GM18519 (cell line): ENCODE data around the gene TBCD.

Experiments
- ATAC-seq: cut with Tn5 transposase; IDR thresholded peaks from one replicate; pipeline ENCODE4 v1.9.1; 2021; ENCODE audit warnings: mild to moderate bottlenecking, moderate library complexity; ENCODE audit not compliant: unreplicated experiment, low FRiP score

Gene TBCD

GRCh38 chr17:82751571-82752370, at the start of gene TBCD:
TBCD (plus strand) TSS chr17:82752065; CDS start chr17:82752194, 129 bp downstream.
- ATAC-seq: peak; percentile 52

DNA sequence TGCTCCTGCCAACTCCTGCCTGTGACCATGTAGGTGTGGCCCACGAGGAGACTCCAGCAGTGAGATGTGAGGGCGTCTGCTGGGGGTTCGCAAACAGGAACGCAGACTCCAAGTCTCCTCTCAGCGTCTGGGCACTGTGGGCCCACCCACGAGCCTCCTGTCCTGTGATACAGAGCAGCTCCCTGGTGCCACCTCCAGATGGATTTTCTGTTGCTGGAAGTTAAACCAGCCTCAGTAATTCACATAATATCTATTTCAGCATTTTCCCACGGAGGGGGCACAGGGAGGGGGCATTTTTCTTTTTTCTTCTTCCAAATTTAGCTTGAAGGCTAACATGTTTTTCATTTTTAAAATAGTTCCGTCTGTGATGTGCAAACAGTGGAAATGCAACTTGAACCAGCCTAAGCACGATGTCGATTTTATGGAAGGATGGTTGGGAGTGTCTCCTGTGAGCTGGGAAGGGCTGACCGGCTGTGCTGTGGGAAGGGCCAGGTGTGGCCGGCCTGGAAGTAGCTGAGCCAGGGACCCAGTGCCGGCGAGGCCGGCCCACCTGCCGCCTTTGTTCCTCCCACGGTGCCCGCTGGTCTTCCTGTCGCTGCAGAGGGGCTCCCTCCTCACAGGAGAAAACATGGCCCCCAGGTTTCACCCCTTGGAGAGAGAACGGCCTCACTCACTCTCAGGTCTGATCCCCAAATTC, 49.5 kb upstream of the TBCD start:
- ATAC-seq: no peak

DNA sequence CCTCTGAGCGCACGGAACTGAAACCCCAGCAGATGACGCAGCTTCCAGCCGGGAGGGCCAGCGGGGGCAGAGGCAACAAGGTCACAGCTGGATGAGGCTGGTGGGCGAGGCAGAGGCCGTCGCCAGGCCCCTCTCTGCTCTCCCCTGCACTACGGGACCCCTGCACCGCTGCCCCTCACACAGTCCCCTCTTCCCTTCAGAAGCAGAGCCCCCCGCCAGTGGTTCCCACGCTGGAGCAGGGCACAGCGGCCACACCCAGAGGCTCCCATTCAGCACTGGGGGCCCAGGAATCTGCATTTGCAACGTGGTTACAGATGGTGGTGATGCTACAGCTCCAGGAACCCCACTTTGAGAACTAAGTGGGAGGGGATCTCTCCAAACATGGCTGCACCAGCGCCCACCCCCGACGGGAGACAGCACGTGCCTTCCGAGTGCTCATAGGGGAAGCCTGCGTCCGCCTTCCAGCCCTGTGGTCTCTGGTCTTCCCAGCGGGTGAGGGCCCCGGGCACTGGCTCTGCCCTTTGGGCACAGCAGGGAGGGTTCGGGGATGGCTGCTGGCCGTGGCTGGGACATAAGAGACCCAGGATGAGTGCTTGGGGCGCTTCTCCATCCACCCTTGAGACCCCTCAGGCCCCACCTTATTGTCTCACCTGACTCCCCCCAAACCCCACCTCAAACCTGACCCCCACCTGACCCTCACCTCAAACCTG, 48.7 kb upstream of the TBCD start:
- ATAC-seq: no peak

GRCh38 chr17:82703935-82704865, 47.7 kb upstream of the TBCD start:
- ATAC-seq: no peak

GRCh38 chr17:82704886-82705285, 47.0 kb upstream of the TBCD start:
- no peak for ATAC-seq

- no peak for ATAC-seq
Observed at GRCh38 chr17:82705756-82706155, 46.1 kb upstream of the TBCD start.

DNA sequence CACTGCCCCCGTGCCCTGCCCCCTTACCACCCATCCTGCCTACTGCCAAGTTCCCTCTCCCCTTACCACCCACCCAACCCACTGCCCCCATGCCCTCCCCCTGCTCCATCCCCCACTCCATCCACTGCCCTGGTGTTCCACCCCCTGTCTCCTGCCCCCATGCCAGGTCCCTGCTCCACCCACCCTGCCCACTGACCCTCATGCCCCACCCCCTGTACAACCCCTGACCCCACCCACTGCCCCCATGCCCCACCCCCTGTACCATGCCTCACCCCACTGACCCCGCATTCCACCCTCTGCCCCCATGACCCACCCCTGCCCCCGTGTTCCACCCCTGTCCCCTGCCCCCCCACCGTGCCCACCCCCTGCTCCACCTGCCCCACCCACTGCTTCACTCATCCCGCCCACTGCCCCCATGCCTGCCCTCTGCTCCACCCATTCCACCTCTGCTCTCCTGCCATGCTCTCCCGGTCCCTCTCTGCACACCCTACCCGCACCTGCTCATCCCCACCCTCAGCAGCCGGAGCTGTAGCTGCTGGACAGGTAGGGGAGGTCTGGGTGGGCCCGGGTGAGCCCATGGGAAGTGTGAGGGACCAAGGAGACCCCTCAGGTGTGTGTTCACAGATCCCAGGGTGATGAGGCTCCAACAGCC, 42.7 kb upstream of the TBCD start:
- no peak for ATAC-seq

GRCh38 chr17:82709676-82710498, 42.0 kb upstream of the TBCD start:
- no peak for ATAC-seq

GRCh38 chr17:82710499-82711232, 41.2 kb upstream of the TBCD start:
- no peak for ATAC-seq

GRCh38 chr17:82713071-82713723, 38.7 kb upstream of the TBCD start:
- ATAC-seq: no peak

GRCh38 chr17:82716203-82717010, 35.5 kb upstream of the TBCD start, which contains the start of gene FN3KRP:
FN3KRP (plus strand) TSS chr17:82716706; CDS start chr17:82716756, 50 bp downstream.
- peak; percentile 51 for ATAC-seq

DNA sequence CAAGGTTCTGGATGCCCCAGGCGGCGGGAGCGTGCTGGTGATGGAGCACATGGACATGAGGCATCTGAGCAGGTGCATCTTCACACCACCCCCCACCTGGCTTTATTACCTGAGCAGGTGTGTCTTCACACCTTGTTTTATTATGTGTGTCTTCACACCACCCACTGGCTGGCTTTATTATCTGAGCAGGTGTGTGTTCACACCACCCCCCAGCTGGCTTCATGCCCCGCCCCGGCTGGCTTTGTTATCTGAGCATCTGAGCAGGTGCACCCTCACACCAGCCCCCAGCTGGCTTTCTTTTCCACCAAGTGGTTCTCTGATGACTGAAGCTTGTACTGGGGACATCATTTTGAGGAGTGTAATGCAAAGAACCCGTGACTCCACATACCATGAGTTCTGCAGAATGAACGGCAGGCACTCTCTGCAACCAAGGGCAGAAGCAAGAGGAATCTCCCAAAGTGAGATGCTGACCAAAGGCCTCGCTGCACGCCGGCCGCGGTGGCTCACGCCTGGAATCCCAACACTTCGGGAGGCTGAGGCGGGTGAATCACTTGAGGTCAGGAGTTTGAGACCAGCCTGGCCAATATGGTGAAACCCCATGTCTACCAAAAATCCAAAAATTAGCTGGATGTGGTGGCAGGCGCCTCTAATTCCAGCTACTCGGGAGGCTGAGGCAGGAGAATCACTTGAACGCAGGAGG, 32.7 kb upstream of the TBCD start:
- no peak for ATAC-seq

DNA sequence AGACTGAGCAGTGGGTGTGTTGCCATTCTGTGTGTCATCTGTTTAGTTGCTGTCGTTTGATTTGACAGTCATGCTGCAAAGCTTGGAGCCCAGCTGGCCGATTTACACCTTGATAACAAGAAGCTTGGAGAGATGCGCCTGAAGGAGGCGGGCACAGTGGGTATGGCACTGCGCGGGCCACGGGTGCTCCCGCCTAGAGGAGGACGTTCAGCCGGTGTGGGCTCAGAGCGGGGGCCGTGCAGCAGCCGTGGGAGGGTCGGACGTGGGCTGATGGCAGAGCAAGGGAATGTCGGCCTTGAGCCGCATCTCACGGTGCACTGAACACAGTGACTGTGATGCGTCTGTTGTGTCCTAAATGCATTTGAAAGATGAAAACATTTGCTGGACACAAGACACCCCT, 31.7 kb upstream of the TBCD start:
- ATAC-seq: no peak

GRCh38 chr17:82722341-82723013, 29.4 kb upstream of the TBCD start:
- ATAC-seq: no peak

GRCh38 chr17:82723169-82723807, 28.6 kb upstream of the TBCD start:
- no peak for ATAC-seq
